Activated naive CD4-positive, alpha-beta T cell treated with anti-CD3 and anti-CD28 coated beads, Interleukin-2, amount 50 U/mL, for 72 hours (primary cell): ENCODE results near the gene AQP5. TPM values are rescaled to one million over a fixed set of nuclear protein-coding genes. Genes with fewer than 3 reads are reported as not detected.
A peak's percentile ranks its signal among the peaks of the same experiment; 100 is the strongest.

Experiments used
- ATAC-seq, 2 donors: fragments of 150-1000 bp; cut with Tn5 transposase; 2 replicates each; pipeline ENCODE4 v1.10.0; 2021; ENCODE audit warnings: mild to moderate bottlenecking in 2 of 2, moderate library complexity in 2 of 2
- DNase-seq, 2 donors: peaks; one replicate each; pipeline ENCODE4 v3.0.0; 2021 to 2022; ENCODE audit warnings: low spot score in 2 of 2
- H3K27ac Mint-ChIP-seq, 2 donors: one replicate each; pipeline ENCODE4 v1.8.0; 2022; ENCODE audit warnings: mild to moderate bottlenecking in 2 of 2, mixed read lengths in 2 of 2
- H3K36me3 Mint-ChIP-seq, 2 donors: one replicate each; pipeline ENCODE4 v1.8.0; 2022; ENCODE audit warnings: mixed read lengths in 2 of 2
- H3K9me3 Mint-ChIP-seq, 2 donors: one replicate each; pipeline ENCODE4 v1.8.0; 2022; ENCODE audit warnings: mixed read lengths in 2 of 2
- total RNA-seq, 2 donors: library from RNA; stranded (reverse); gene quantifications; one replicate each; pipeline ENCODE4 v1.2.3, GENCODE V29; 2022

AQP5 gene
- total RNA-seq, 2 donors from 2014 or later, result not detected

DNA sequence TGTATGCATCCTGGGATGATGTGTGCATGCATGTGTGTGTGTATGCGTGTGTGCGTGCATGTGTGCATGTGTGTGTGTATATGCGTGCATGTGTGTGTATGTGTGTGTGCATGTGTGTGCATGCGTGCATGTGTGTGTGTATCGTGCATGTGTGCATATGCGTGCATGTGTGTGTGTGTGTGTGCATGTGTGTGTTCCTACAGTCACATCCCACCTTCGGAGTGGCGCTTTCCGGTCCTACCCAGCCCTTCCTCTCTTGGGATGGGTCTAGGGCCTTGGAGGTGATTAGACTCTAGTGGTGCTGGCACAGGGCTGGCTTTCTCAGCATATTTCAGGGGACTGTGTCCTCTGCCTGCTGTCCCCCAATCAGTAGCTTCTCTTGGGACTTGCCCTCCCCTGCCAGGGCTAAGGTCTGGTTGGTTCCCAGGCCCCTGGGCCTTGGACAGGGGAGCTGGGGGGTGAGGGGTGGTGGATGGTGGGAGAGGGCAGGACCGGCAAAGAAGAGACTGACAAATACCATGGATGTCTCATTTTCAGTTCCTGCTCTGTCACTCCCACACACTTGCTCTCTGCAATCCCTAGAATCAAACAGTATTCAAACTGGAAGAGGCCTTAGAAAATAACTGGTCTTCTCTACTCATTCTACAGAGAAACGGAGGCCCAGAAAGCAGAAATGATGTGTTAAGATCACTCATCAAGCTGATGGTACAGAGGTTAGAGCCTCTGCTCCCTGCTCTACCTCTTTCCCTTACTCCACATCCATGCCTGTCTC lies 36.1 kb upstream of the AQP5 start:
- no peaks in the 10 kb centered on the region for H3K36me3 Mint-ChIP-seq
- no peaks in the 10 kb centered on the region for H3K9me3 Mint-ChIP-seq
- no peak for DNase-seq
- ATAC-seq, result no peak
- H3K27ac Mint-ChIP-seq, result no peak overlapping the region

DNA sequence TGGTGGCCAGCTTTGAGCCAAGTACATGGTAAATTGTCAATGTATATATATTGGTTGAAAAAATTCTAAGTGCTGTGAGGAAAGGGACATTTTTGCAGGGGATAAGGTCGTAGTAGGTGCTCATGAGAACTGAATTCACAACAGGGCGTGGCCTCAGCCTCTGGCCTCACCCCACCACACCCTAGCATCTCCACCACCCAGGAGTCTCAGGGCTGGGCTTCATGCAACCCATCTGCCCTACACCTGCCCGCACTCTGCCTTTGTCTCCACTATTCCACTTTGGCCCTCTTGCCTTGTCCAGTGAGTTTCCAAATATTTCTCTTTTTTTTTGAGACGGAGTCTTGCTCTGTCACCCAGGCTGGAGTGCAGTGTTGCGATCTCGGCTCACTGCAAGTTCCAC lies 33.2 kb upstream of the AQP5 start:
- Mint-ChIP-seq H3K36me3 (no peaks in the 10 kb centered on the region), H3K27ac (no peak overlapping the region), H3K9me3 (no peaks in the 10 kb centered on the region)
- no peak for ATAC-seq
- no peak for DNase-seq

DNA sequence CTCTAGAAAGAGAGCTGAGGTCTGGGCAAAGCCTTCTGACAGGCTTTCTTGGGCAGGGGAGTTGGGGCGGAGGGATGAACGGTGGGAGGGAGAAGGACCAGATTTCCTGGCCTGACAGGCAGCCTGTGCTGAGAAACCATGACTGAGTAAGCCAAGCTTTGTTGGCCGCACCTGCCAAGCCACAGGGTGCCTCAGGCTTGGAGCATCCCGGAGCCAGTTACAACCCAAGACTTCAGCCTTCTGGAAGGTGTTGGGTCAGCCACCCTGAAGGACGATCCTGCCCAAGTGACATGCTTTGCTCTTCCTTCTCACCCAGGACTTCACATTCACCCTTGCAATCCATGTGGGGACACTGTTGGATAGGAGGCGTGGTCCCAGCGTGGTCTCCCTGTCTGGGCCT lies 32.1 kb upstream of the AQP5 start:
- Mint-ChIP-seq H3K27ac (no peak overlapping the region), H3K36me3 (no peaks in the 10 kb centered on the region), H3K9me3 (no peaks in the 10 kb centered on the region)
- ATAC-seq, result no peak
- DNase-seq, result no peak

DNA sequence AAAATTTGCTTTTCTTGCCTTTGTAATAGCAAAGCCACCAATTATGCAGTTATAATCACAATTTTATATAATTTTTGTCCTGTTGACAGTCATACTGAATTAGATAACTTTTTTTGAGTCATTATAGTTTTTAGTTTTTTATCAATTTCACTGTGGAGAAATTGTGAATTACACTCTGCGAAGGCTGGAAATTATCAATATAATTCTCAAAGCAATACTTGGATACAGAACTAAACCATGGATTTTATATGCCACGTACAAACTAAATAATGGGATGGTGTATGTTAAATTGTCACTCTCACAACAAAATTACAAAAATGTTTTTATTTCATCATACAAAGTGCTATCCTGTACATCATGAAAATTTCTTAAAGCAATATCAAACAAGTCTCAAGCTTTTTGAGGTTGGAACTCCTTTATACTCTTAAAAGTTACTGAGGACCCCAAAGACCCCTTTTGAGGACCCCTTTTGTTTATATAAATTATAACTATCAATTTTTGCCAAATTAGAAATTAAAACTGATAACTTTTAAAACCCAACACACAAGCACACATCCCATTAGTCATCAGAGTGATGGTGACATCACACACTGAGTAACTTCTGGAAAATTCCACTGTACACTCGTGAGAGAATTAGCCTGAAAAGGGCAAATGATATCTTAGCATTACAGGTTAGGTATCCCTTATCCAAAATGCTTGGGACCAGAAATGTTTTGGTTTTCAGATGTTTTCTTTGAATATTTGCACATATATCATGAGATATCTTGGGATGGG lies 31.0 kb upstream of the AQP5 start:
- DNase-seq, result no peak
- no peak overlapping the region for H3K27ac Mint-ChIP-seq
- no peaks in the 10 kb centered on the region for H3K9me3 Mint-ChIP-seq
- no peaks in the 10 kb centered on the region for H3K36me3 Mint-ChIP-seq
- ATAC-seq, result peak; percentile 63 to 64

DNA sequence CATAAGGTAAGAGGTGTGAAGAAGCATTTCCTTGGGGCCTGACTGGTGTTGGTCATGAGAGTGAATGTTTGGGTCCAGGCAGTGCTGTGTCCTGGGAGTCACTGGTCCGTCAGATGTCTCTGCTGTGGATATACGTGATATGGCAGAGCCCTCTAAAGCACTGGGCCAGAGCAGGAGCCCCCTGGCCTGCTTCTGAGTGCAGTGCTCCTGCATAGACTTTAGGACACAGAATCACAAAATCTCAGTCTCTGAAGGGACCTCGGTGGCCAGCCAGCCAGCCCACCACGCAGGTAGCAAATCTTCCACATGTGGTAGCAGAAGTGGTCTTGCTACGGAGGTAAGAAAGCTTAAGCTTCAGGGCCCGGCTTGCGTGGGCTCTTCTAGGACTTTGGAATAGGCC lies 29.6 kb upstream of the AQP5 start:
- no peak for DNase-seq
- H3K36me3 Mint-ChIP-seq, result no peaks in the 10 kb centered on the region
- H3K27ac Mint-ChIP-seq, result no peak overlapping the region
- no peaks in the 10 kb centered on the region for H3K9me3 Mint-ChIP-seq
- no peak for ATAC-seq

DNA sequence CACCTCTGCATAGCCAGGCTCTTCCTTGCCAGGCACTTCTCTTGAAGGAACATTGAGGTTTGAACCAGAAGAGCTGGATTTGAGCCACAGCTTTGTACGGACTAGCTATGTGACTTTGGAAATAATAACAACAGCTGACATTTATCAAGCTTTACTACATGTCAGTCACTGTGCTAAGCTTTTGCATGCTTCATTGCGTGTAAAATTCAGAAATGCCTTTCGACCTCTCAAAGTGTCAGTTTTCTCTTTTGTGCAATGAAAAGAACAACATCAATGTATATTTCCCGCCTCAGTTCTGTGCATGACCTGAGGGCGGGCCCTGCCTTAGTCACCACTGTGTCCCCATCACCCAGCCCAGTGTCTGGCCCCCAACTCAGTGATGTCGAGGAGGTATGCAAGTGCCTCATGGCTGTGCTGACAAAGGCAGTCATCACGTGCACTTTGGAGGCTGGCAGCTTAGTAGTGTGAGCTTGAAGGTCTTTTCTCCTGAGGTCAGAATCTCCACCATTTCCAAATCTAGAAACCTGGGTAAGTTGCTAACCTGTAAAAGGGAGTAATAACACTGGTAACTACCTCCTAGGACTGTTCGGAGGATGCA lies 29.0 kb upstream of the AQP5 start:
- no peak for DNase-seq
- no peaks in the 10 kb centered on the region for H3K9me3 Mint-ChIP-seq
- no peak for ATAC-seq
- H3K27ac Mint-ChIP-seq, result no peak overlapping the region
- no peaks in the 10 kb centered on the region for H3K36me3 Mint-ChIP-seq

DNA sequence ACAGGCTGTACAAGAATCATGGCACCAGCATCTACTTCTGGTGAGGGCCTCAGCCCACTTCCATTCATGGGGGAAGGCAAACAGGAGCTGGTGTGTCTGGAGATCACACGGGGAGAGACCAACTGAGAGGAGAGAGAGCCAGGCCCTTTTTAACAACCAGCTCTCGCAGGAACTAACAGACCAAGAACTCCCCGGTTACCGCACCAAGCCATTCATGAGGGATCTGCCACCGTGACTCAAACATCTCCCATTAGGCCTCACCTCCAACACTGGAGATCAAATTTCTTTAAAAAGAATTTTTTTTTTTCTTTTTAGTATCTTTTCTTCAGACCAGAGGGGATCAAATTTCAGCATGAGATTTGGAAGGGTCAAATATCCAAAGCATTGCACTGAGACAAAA lies 27.9 kb upstream of the AQP5 start:
- no peak for DNase-seq
- H3K27ac Mint-ChIP-seq, result no peak overlapping the region
- no peaks in the 10 kb centered on the region for H3K36me3 Mint-ChIP-seq
- ATAC-seq, result no peak
- H3K9me3 Mint-ChIP-seq, result no peaks in the 10 kb centered on the region

DNA sequence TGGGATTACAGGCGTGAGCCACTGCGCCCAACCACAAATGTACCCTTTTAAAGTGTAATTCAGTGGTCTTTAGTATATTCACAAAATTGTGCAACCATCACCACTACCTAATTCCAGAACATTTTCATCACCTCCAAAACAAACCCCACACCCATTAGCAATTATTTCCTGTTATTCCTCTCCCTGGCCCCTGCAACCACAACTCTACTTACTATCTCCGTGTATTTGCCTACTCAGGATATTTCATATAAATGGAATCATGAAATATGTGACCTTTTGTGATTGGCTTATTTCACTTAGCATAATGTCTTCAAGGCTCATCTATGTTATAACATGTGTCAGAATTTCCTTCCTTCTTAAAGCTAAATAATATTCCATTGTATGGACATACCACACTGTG lies 27.2 kb upstream of the AQP5 start:
- no peak overlapping the region for H3K27ac Mint-ChIP-seq
- H3K9me3 Mint-ChIP-seq, result no peaks in the 10 kb centered on the region
- DNase-seq (no peak), ATAC-seq (no peak)
- no peaks in the 10 kb centered on the region for H3K36me3 Mint-ChIP-seq

DNA sequence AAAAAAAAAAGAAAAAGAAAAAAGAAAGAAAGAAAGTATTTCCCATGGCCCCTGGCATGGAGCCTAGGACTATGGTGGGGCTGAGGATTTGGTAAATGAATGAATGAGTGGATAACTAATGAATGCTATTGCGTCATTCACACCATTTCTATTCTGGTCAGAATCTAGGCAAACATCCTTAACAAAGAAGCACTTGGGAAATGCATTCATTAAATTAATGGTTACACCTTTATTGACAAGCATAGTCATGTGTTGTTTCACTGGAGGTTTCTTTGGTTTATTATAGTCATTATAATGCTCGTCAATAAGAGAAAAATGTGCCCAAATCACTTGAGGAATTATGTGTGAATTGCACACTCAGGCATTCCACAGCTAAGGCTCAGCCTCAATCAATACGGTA lies 24.7 kb upstream of the AQP5 start:
- H3K9me3 Mint-ChIP-seq, result no peaks in the 10 kb centered on the region
- no peaks in the 10 kb centered on the region for H3K36me3 Mint-ChIP-seq
- ATAC-seq, result no peak
- H3K27ac Mint-ChIP-seq, result no peak overlapping the region
- DNase-seq, result no peak

DNA sequence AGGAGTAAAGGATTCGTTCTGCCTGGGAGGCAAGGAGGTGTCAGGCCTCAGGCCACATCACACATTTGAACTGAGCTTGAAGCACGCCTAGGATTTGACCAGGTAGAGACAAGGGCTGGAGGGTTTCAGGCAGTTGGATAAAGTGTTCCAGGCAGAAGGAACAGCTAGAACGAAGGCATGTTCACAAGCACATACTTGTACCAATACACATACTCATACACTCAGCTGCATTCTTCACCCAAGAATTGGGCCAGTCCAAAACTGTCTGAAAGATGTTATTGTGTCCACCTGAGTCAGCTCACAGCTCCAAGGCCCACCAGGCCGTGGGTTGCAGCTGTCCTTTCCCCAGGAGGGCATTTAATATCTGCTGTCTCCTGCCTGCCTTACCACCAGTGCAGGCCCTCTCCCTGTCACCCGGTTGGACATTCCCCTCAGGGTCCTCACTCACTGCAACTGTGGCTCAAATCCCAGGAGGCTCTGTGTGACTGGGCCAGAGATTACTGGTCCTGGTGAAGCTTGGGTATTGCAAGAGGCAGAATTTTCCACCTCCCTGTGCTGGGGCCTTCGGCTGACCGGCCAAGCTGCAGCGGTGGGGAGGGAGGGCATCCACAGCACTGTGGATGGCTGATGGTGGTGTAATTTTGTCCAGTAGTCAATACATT lies 23.9 kb upstream of the AQP5 start:
- peak overlapping the region in 1 of 2 donors; percentile 81 for H3K27ac Mint-ChIP-seq
- H3K36me3 Mint-ChIP-seq, result no peaks in the 10 kb centered on the region
- DNase-seq, result no peak
- ATAC-seq, result no peak
- H3K9me3 Mint-ChIP-seq, result no peaks in the 10 kb centered on the region

DNA sequence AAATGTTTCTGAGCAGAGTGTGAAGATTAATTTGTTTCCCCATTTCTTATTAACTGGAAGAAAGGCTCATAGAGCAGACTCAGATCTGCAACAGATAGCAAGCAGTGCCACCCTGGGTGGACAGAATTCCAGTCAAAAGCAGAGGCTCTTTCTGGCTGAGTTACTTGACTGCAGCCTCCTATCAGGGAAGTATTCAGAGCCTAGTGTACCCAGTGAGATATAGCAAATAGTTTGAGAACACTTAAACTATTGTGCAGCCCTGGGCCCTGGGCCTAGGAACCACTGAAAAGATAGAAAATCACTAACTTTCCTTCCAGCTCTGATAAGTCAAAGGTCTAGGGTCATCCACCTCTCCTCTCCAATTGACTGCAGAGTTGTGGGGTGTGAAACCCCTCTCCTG lies 22.4 kb upstream of the AQP5 start:
- Mint-ChIP-seq H3K36me3 (no peaks in the 10 kb centered on the region), H3K9me3 (no peaks in the 10 kb centered on the region), H3K27ac (no peak overlapping the region)
- DNase-seq (no peak), ATAC-seq (no peak)

DNA sequence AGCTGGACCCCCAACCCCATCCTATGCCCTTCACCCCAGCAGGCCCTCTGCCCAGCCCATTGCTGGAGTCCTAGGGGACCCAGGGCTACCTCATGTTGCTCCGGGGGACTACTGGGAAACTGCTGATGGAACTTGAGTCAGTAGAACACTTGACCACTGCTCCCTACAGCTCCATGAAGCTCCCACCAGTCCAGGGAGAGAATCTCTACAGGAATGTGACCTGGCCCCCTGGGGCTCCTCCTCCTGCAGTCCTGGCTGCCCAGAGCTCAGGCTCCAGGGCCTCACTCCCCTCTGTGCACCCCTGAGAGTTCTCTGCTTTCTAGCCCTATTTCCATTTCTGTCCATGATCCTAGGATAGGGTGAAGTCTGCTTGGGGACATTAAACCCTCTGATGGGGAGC lies 22.0 kb upstream of the AQP5 start:
- DNase-seq (no peak), ATAC-seq (no peak)
- H3K36me3 Mint-ChIP-seq, result no peaks in the 10 kb centered on the region
- H3K27ac Mint-ChIP-seq, result no peak overlapping the region
- no peaks in the 10 kb centered on the region for H3K9me3 Mint-ChIP-seq

DNA sequence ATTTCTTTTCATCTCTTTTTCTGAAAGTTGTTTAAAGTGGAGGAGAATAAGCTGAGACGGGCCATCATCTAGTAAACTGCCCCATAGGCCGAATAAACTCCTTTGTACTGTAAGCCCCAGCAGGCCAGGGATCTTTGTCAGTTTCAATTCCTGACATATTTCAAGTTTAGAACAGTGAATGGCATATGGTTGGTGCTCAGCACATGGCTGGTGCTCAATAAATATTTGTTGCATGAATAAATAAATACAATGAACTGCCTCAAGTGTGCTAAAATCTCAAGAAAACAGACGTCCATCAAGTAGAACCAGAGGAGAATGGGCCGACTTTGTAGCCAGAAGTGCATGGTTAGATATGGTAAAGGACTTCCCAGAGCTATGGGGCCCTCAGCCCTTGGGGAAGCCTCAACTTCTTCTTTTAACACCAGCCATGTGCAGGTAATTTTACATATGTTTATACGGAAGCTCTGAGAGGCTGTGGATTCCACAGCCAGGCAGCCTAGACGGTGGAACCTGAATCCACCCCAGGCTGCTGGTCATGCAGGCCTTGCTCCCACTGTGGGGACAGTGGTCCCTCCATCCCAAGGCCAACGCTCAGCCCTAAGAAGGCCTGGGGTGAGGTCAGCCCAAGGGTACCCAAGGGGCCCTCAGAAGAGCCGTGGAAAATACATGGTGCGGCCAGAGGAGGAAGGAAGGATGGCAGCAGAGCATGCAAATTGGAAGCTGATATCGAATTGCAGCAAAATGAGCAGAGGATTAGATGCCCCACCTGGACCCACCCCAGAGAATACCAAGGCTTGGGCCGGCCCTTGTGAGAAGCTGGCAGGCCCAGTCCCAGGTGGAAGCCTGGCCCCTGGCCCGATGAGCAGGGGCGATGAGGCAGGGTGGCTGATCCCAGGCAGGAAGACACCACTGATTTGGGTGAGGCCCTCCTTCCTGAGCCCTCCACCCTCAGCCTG lies 19.8 kb upstream of the AQP5 start:
- no peaks in the 10 kb centered on the region for H3K9me3 Mint-ChIP-seq
- DNase-seq (peak in 1 of 2 donors; percentile 51), ATAC-seq (no peak)
- no peaks in the 10 kb centered on the region for H3K36me3 Mint-ChIP-seq
- peak overlapping the region in 1 of 2 donors; percentile 12 for H3K27ac Mint-ChIP-seq

DNA sequence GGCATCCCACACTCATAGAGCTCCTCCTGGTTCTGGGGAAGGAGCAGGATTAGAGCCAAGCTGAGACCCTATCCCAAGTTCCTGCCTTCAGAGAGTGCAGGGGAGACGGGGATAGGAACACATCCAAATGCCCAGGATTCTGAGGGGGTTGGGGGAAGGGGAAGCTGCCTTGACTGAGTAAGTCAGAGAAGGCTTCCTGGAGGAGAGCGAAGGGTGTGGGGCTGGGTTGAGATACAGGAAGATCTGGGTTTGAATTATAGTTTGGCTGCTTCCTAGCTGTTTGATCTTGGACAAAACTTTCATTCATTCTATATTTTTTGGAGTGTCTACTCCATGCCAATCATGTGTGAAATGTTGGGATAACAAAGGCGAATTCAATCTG lies 19.2 kb upstream of the AQP5 start:
- Mint-ChIP-seq H3K27ac (peak overlapping the region in 1 of 2 donors; percentile 12), H3K9me3 (no peaks in the 10 kb centered on the region), H3K36me3 (no peaks in the 10 kb centered on the region)
- ATAC-seq (no peak), DNase-seq (no peak)

DNA sequence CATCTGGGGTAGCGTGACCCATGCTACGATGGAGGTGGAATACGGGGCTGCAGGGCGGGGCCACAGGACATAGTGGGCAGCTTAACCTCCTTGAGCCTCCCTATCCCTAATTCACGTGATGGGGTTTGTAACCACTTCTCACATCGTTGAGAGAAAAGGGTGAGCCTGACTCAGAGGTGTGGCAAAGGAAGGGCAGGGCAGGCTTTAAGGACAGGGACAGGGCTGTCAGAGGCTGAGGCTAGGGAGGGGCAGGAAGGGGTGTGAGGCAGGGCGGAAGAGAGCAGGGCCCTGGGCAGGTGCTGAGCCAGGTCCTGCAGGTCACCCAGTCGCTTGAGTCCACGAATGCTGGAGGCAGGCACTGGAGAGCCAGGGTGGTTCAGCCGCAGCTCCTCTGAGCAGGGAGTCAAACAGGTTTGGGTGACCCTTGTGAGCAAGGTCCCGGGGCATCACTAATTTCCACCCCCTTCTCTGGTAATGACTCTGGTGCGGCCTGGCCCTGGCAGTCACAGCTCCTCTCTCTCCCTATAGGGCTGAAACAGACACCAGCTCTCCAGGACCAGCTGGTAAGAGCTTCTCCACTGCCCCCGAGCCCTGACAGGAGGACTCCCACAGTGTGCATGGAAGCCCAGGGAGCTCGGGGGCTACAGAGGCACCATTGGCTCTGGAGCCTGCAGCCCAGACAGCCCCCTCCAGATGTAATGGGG lies 18.6 kb upstream of the AQP5 start:
- DNase-seq, result peak in 1 of 2 donors; percentile 51
- Mint-ChIP-seq H3K36me3 (no peaks in the 10 kb centered on the region), H3K27ac (no peak overlapping the region), H3K9me3 (no peaks in the 10 kb centered on the region)
- no peak for ATAC-seq

DNA sequence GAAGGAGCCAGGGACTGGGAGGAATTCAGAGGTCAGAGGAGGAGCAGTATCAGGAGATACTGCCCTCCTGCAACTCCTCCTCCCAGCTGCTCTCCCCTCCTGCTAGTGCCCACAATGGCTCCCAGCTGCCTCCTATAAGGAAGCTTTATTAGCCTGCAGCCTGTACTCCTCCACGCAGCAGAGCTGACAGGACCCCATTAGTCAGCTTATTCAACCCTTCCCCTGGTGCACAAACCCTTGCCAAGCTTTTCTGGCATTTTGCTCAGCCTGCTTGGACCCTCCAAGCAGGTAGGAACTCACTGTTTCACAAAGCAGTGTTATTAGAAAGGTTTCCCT lies 18.1 kb upstream of the AQP5 start:
- Mint-ChIP-seq H3K9me3 (no peaks in the 10 kb centered on the region), H3K36me3 (no peaks in the 10 kb centered on the region), H3K27ac (no peak overlapping the region)
- DNase-seq (no peak), ATAC-seq (no peak)
